Parathyroid adenoma (tissue), 2 donors: ENCODE data around the gene HSPA1L.
A peak's percentile ranks its signal among the peaks of the same experiment; 100 is the strongest.

Experiments
- H2AFZ ChIP-seq: fragments of 300-600 bp; sonication (generic); one replicate; pipeline ENCODE4 v1.7.0; 2017; ENCODE audit warnings: antibody characterized with exemption, mild to moderate bottlenecking
- H3K27ac ChIP-seq: fragments of 300-600 bp; sonication (generic); one replicate; pipeline ENCODE4 v1.7.0; 2017
- H3K27me3 ChIP-seq: fragments of 300-600 bp; sonication (generic); one replicate; pipeline ENCODE4 v1.7.0; 2017; ENCODE audit warnings: low read length; ENCODE audit not compliant: control insufficient read depth, insufficient read depth
- H3K36me3 ChIP-seq: fragments of 300-600 bp; sonication (generic); one replicate; pipeline ENCODE4 v1.7.0; 2017; ENCODE audit warnings: low read length; ENCODE audit not compliant: control insufficient read depth, insufficient read depth
- H3K4me1 ChIP-seq: fragments of 300-600 bp; sonication (generic); one replicate; pipeline ENCODE4 v1.7.0; 2017; ENCODE audit warnings: control low read depth
- H3K4me2 ChIP-seq: fragments of 300-600 bp; sonication (generic); one replicate; pipeline ENCODE4 v1.7.0; 2017; ENCODE audit warnings: low read length
- H3K4me3 ChIP-seq: fragments of 300-600 bp; sonication (generic); one replicate; pipeline ENCODE4 v1.7.0; 2017; ENCODE audit warnings: low read depth, low read length
- H3K79me2 ChIP-seq: fragments of 300-600 bp; sonication (generic); one replicate; pipeline ENCODE4 v1.7.0; 2017; ENCODE audit warnings: control low read depth
- H3K9ac ChIP-seq: fragments of 300-600 bp; sonication (generic); one replicate; pipeline ENCODE4 v1.7.0; 2017; ENCODE audit warnings: mild to moderate bottlenecking
- H3K9me3 ChIP-seq: fragments of 300-600 bp; sonication (generic); one replicate; pipeline ENCODE4 v1.7.0; 2017; ENCODE audit warnings: low read length; ENCODE audit not compliant: control insufficient read depth
- TF ChIP-seq, protein P1 (sequence below): fragments of 300-600 bp; sonication (generic); IDR thresholded peaks from one replicate; pipeline ENCODE4 v1.7.0; 2017; ENCODE audit warnings: antibody characterized with exemption, mild to moderate bottlenecking
- donor health status: primary hyperparathyroidism.

Gene HSPA1L

DNA sequence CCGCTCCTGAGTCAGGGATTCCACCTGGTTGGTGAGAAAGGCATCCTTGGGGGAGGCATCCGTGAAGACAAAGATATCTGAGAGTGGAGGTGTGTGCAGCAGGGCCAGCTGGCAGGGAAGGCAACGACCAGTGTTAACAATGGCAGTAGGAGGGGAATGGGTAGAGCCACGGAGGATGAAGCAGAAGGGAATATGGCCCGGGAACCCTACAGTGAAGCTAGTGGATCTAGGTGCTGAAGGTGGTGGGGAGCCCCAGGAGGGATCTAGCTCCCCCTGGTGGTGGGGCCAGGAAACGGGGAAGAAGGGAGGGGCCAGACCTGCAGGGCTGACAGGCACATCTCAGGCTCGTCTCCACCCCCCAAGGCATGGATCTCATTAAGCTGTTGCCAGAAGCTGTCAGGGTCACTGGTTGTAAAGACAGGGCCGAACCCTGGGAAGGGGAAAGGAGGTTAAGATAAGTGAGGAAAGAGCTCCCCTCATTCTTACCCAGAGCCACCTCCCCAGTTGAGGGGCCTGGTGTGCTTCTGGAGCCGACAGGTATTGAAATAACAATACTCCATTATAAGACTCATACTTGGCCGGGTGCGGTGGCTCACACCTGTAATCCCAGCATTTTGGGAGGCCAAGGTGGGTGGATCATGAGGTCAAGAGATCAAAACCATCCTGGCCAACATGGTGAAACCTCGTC, 45.3 kb downstream of the HSPA1L start:
- Histone ChIP-seq H2AFZ (no peak overlapping the region), H3K27me3 (no peaks in the 10 kb centered on the region), H3K4me1 (no peaks in the 10 kb centered on the region), H3K9ac (no peak overlapping the region), H3K36me3 (no peaks in the 10 kb centered on the region), H3K4me3 (no peak overlapping the region), H3K4me2 (no peak overlapping the region), H3K27ac (no peak overlapping the region), H3K9me3 (no peaks in the 10 kb centered on the region), H3K79me2 (peaks cover 2% of the 10 kb centered on the region)
- TF ChIP-seq, protein P1, sequence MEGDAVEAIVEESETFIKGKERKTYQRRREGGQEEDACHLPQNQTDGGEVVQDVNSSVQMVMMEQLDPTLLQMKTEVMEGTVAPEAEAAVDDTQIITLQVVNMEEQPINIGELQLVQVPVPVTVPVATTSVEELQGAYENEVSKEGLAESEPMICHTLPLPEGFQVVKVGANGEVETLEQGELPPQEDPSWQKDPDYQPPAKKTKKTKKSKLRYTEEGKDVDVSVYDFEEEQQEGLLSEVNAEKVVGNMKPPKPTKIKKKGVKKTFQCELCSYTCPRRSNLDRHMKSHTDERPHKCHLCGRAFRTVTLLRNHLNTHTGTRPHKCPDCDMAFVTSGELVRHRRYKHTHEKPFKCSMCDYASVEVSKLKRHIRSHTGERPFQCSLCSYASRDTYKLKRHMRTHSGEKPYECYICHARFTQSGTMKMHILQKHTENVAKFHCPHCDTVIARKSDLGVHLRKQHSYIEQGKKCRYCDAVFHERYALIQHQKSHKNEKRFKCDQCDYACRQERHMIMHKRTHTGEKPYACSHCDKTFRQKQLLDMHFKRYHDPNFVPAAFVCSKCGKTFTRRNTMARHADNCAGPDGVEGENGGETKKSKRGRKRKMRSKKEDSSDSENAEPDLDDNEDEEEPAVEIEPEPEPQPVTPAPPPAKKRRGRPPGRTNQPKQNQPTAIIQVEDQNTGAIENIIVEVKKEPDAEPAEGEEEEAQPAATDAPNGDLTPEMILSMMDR, result peak; percentile 92

DNA sequence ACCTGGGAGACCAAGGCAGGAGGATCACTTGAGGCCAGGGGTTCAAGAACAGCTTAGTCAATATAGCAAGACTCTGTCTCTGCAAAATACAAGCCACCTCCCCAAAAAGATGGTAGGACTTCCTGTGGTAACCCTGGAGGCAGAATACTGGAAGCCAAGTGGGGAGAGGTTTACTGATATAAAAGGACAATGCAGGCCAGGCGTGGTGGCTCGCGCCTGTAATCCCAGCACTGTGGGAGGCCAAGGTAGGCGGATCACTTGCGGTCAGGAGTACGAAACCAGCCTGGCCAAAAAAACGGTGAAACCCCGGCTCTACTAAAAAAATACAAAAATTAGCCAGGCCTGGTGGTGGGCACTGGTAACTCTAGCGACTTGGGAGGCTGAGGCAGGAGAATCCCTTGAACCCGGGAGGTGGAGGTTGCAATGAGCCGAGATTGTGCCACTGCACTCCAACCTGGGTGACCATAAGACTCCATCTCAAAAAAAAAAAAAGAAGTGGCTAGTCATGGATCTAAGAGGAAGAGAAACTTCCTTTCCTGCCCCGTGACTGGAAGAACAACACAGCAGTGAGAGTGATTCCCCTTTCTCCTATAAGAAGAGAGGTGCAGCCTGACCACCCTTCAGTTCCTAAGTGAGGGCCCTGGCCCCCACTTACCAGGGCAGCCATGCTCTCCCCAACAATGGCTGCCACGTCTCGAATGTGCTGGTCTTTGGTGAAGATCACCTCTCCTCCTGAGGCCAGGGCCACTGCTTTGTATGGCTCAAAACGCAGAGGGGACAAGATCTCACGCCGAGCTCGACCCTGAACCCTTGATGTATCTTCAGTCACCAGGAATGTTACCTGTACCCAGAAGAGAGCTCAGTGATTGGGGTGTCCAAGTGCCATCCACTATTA, 46.5 kb downstream of the HSPA1L start:
- H2AFZ ChIP-seq, result no peak overlapping the region
- H3K79me2 ChIP-seq, result peaks cover 2% of the 10 kb centered on the region
- H3K9ac ChIP-seq, result no peak overlapping the region
- H3K4me2 ChIP-seq, result no peak overlapping the region
- no peak overlapping the region for H3K27ac ChIP-seq
- no peak overlapping the region for H3K4me3 ChIP-seq
- no peaks in the 10 kb centered on the region for H3K9me3 ChIP-seq
- no peaks in the 10 kb centered on the region for H3K36me3 ChIP-seq
- no peaks in the 10 kb centered on the region for H3K27me3 ChIP-seq
- no peaks in the 10 kb centered on the region for H3K4me1 ChIP-seq
- TF ChIP-seq, protein P1, result no peak

DNA sequence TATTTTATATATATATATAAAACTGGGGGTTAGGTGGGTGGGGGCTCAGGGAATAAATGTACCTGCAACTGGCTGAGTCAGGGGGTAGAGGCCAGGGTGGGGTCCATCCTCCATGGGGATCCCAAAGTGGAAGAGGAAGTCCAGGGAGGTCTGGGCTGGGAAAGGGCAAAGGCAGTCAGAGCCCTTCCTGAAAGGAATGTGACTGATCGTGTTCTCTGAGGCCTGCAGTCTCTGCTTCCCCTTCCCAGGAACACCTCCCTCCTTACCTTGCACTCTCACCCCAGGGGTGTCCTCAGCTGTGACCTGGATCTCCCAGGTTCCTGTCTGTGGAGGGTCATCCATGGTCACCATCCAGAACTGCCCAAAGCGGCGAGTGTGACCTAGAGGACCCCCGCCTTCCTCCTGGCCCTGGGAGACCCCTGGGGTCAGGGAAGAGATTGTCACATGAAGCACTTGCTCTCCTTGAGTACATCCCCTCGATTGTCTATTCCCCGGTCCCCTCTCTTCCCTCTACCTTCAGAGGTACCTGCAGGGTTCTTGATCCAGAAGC, 47.9 kb downstream of the HSPA1L start:
- no peaks in the 10 kb centered on the region for H3K9me3 ChIP-seq
- no peak overlapping the region for H2AFZ ChIP-seq
- no peak overlapping the region for H3K4me2 ChIP-seq
- H3K4me1 ChIP-seq, result no peaks in the 10 kb centered on the region
- H3K27me3 ChIP-seq, result no peaks in the 10 kb centered on the region
- no peaks in the 10 kb centered on the region for H3K36me3 ChIP-seq
- H3K27ac ChIP-seq, result no peak overlapping the region
- no peak overlapping the region for H3K4me3 ChIP-seq
- TF ChIP-seq, protein P1, result no peak
- no peaks in the 10 kb centered on the region for H3K79me2 ChIP-seq
- H3K9ac ChIP-seq, result no peak overlapping the region

DNA sequence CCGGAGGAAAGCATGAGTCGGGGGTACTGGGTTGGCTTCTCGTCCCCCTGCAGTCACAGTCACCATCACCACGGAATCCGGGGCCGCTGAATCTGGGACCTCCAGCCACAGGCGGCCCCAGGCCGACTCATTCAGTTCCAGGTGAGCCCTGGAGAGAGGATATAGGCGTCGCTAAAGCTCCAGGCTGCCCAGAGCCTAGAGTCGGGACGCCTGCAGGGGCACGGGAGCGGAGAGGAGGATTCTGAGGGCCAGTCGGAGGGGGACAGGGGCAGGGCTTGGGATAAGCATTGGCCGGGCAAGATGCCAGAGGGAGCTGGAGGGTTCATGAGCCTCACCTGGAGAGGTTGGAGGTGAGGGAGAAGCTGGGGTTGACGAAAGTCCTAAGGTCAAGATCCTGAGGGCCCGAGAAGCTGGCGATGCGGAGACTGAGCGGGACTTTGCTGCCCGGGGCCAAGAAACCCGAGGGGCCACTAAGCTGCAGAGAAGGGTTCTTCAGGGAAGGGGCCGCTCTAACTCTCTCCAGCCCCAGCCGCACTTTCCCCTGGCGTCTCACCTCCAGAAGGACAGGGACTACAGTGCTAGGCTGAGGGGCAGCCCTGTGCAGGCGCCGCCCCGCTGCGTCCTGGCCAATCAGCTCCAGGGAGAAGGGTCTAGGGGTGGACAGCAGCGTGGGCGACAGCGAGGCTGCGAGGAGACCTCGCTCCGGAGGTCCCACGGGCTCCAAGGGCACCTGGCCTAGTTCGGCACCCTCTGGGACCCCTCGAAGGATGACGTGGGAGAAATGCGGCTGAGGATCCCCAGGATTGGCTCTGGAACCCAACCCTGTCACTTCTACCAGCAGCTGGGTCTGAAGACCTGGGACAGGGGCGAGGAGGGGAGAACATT, 48.9 kb downstream of the HSPA1L start:
- H3K9ac ChIP-seq, result no peak overlapping the region

More for the DNA sequence above, 48.9 kb downstream of the HSPA1L start:
- TF ChIP-seq, protein P1, result no peak
- no peak overlapping the region for H3K4me2 ChIP-seq
- no peaks in the 10 kb centered on the region for H3K27me3 ChIP-seq
- no peaks in the 10 kb centered on the region for H3K36me3 ChIP-seq
- no peak overlapping the region for H3K27ac ChIP-seq
- H3K79me2 ChIP-seq, result no peaks in the 10 kb centered on the region
- no peak overlapping the region for H3K4me3 ChIP-seq
- H3K9me3 ChIP-seq, result no peaks in the 10 kb centered on the region
- no peak overlapping the region for H2AFZ ChIP-seq
- H3K4me1 ChIP-seq, result no peaks in the 10 kb centered on the region
